Progenitor cell of endocrine pancreas (in vitro differentiated cells): ENCODE measurements around the gene AGXT. TPM values are rescaled to one million over a fixed set of nuclear protein-coding genes. Genes with fewer than 3 reads are reported as not detected.
A peak's percentile ranks its signal among the peaks of the same experiment; 100 is the strongest.

Experiments
- DNase-seq: peaks from one replicate; pipeline ENCODE4 v3.0.0; 2021; ENCODE audit warnings: low spot score; ENCODE audit not compliant: unreplicated experiment
- H3K27ac Mint-ChIP-seq: 2 replicates; pipeline ENCODE4 v1.8.0; 2021; ENCODE audit warnings: mild to moderate bottlenecking, moderate library complexity, mixed read lengths
- H3K27me3 Mint-ChIP-seq: 2 replicates; pipeline ENCODE4 v1.8.0; 2021; ENCODE audit warnings: mixed read lengths
- H3K36me3 Mint-ChIP-seq: 2 replicates; pipeline ENCODE4 v1.8.0; 2022; ENCODE audit warnings: mixed read lengths; ENCODE audit not compliant: insufficient read depth
- H3K4me1 Mint-ChIP-seq: 2 replicates; pipeline ENCODE4 v1.8.0; 2021; ENCODE audit warnings: low read depth, mixed read lengths
- H3K4me3 Mint-ChIP-seq: 2 replicates; pipeline ENCODE4 v1.8.0; 2021; ENCODE audit warnings: low read depth, mild to moderate bottlenecking, moderate library complexity, mixed read lengths
- H3K9me3 Mint-ChIP-seq: 2 replicates; pipeline ENCODE4 v1.8.0; 2021; ENCODE audit warnings: low read depth, mixed read lengths
- CTCF ChIP-seq: fragments of 200-600 bp; sonication (generic); IDR thresholded peaks from one replicate; pipeline ENCODE4 v1.5.0; 2021; ENCODE audit warnings: antibody characterized with exemption, mild to moderate bottlenecking; ENCODE audit not compliant: unreplicated experiment
- total RNA-seq: library from RNA; stranded (reverse); gene quantifications from 2 replicates; pipeline ENCODE4 v1.2.1, GENCODE V29; 2021

AGXT gene
- total RNA-seq, 1 donor from 2014 or later, result 1.2 TPM

DNA sequence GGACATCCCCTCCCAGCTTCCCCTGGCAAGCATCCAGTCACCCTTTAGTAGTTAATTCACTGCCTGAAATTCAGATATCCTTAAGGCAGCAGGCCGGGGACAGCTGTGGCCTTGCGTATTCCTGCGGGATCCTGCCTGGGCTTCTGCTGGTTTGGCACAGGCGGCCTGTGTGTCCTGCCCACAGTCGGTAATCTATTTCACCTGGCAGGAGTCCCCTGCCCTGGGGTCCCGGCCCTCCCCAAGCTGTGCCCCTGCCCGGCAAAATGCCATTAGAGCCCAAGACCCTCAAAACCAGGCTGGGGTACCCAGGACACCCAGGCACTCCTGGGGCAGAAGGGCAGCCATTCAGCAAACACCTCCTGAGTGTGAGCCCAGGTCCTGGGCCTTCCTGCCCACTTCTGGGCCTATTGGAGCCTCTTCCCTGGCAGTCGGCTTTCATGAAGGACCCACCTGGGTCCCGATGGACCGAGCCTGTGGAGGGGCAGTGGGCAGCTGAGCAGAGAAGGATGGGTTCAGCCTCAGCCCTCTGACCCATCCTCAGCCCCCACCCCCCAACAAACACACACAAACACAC lies 49.1 kb downstream of the AGXT start:
- DNase-seq, result no peak
- H3K36me3 Mint-ChIP-seq, result no peaks in the 10 kb centered on the region

DNA sequence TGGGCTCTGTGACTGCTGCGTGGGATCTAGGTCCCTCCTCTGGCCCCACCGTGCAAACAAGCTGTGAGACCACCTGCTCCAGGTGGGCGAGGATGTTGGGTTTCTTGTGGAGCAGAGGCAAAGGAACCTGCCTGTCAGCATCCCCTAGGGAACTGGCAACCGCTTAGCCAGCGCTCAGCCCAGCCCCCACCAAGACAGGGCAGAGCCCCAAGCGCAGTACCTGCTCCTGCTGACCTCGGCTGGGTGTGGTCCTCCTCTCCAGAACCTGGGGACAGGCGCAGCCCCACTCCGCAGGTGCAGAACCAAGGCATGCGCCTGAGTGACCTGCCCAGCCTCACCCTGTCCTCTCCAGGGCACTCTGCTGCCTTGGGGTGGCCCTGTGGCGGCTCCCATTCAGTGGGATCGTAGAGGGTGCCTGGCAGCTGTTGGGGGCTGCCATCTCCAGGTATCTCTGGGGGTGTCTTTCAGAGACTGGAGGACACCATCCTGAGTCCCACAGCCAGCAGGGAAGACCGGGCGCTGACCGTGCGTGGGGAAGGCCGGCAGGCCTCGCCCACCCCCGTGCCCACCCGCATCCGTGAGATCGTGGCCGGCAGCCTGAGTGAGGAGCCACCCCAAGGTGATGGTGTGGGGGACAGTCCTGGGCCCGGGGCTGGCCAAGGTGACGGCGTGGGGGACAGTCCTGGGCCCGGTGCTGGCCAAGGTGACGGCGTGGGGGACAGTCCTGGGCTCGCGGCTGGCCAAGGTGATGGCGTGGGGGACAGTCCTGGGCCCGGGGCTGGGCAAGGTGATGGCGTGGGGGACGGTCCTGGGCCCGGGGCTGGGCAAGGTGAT lies 49.9 kb downstream of the AGXT start:
- Mint-ChIP-seq H3K4me1 (no peaks in the 10 kb centered on the region), H3K27ac (no peak overlapping the region), H3K36me3 (no peaks in the 10 kb centered on the region), H3K27me3 (peaks cover 9% of the 10 kb centered on the region), H3K9me3 (no peaks in the 10 kb centered on the region), H3K4me3 (no peak overlapping the region)
- peak; percentile 8 for DNase-seq
- no peak for TF ChIP-seq CTCF

More for the DNA sequence above, 49.1 kb downstream of the AGXT start:
- Mint-ChIP-seq H3K27me3 (peaks cover 12% of the 10 kb centered on the region), H3K4me1 (no peaks in the 10 kb centered on the region), H3K9me3 (no peaks in the 10 kb centered on the region), H3K27ac (no peak overlapping the region), H3K4me3 (no peak overlapping the region)
- no peak for TF ChIP-seq CTCF

DNA sequence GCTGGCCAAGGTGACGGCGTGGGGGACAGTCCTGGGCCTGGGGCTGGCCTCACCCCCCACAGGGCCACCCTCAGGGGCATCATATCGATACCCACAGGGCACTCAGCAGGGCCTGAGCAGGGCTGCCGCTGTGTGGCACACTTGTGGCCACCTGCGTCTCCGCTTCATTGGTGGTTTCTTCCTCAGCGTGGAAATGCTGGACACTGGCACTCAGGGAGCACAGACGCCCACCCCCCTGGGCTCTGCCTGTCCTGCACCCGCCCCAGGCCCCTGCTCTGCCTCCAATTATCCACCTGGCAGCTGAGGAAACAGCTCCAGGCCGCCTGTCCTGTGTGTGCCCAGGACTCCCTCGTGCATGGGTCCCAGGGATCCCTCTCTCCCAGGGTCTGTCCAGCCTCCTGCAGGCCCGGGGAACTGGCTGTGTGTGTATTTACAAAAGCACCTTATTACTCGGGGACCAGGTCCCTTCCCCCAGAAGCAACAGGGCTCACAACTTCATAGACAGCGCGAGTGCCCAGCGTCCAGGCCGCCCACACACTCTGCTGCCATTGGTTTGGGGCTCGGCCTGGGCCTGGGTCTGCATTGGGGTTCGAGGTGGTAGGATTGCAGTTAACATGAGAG lies 50.6 kb downstream of the AGXT start:
- no peaks in the 10 kb centered on the region for H3K4me1 Mint-ChIP-seq
- peaks cover 9% of the 10 kb centered on the region for H3K27me3 Mint-ChIP-seq
- no peak overlapping the region for H3K27ac Mint-ChIP-seq
- TF ChIP-seq CTCF, result no peak
- H3K36me3 Mint-ChIP-seq, result no peaks in the 10 kb centered on the region
- no peaks in the 10 kb centered on the region for H3K9me3 Mint-ChIP-seq
- peak; percentile 8 for DNase-seq
- H3K4me3 Mint-ChIP-seq, result no peak overlapping the region

GRCh38 chr2:240919786-240920782 lies 51.5 kb downstream of the AGXT start:
- Mint-ChIP-seq H3K9me3 (no peaks in the 10 kb centered on the region), H3K27me3 (peaks cover 9% of the 10 kb centered on the region), H3K36me3 (no peaks in the 10 kb centered on the region), H3K4me3 (no peak overlapping the region), H3K27ac (no peak overlapping the region), H3K4me1 (no peaks in the 10 kb centered on the region)
- TF ChIP-seq CTCF, result no peak
- DNase-seq, result peak; percentile 7
